MM.1S (cell line): ENCODE results near the gene AP3B1.

Experiments
- DNase-seq: peaks from one replicate; pipeline ENCODE4 v3.0.0-alpha.2; 2015
- H2AFZ ChIP-seq: fragments of 300-600 bp; sonication (generic); 2 replicates; pipeline ENCODE4 v1.6.0; 2016; ENCODE audit warnings: antibody characterized with exemption, low read length
- H3F3A ChIP-seq: fragments of 300-600 bp; sonication (generic); 2 replicates; pipeline ENCODE4 v1.6.1; 2016; ENCODE audit warnings: mild to moderate bottlenecking, antibody characterized with exemption, low read length, moderate library complexity, mixed read lengths; ENCODE audit not compliant: insufficient read depth
- H3K27ac ChIP-seq: fragments of 300-600 bp; sonication (generic); 2 replicates; pipeline ENCODE4 v1.5.1; 2016; ENCODE audit warnings: mild to moderate bottlenecking, low read length
- H3K27me3 ChIP-seq: fragments of 300-600 bp; sonication (generic); replicated peaks from 2 replicates; pipeline ENCODE4 v1.6.0; 2016; ENCODE audit warnings: low read length; ENCODE audit not compliant: insufficient read depth
- H3K36me3 ChIP-seq: fragments of 300-600 bp; sonication (generic); replicated peaks from 2 replicates; pipeline ENCODE4 v1.6.1; 2016; ENCODE audit warnings: mild to moderate bottlenecking, low read length, mixed read lengths; ENCODE audit not compliant: insufficient read depth
- H3K4me1 ChIP-seq: fragments of 300-600 bp; sonication (generic); 2 replicates; pipeline ENCODE4 v1.6.1; 2016; ENCODE audit warnings: low read length, mixed read lengths
- H3K4me2 ChIP-seq: fragments of 300-600 bp; sonication (generic); 2 replicates; pipeline ENCODE4 v1.6.0; 2016; ENCODE audit warnings: low read depth, low read length
- H3K4me3 ChIP-seq: fragments of 300-600 bp; sonication (generic); 2 replicates; pipeline ENCODE4 v1.5.1; 2016; ENCODE audit warnings: low read length, mixed read lengths
- H3K79me2 ChIP-seq: fragments of 300-600 bp; sonication (generic); 2 replicates; pipeline ENCODE4 v1.6.1; 2016; ENCODE audit warnings: mixed run types, low read length, mixed read lengths
- H3K9ac ChIP-seq: fragments of 300-600 bp; sonication (generic); 2 replicates; pipeline ENCODE4 v1.6.1; 2016; ENCODE audit warnings: low read length, mixed read lengths
- H3K9me2 ChIP-seq: fragments of 300-600 bp; sonication (generic); replicated peaks from 2 replicates; pipeline ENCODE4 v1.6.1; 2016; ENCODE audit warnings: mild to moderate bottlenecking, low read length, mixed read lengths; ENCODE audit not compliant: insufficient read depth
- H3K9me3 ChIP-seq: fragments of 300-600 bp; sonication (generic); replicated peaks from 2 replicates; pipeline ENCODE4 v1.6.1; 2016; ENCODE audit warnings: mild to moderate bottlenecking, low read length, mixed read lengths; ENCODE audit not compliant: insufficient read depth
- H4K20me1 ChIP-seq: fragments of 300-600 bp; sonication (generic); 2 replicates; pipeline ENCODE4 v1.6.1; 2016; ENCODE audit warnings: mild to moderate bottlenecking, low read length, moderate library complexity, mixed read lengths; ENCODE audit not compliant: insufficient read depth
- CTCF ChIP-seq: fragments of 300-600 bp; sonication (generic); IDR thresholded peaks from 2 replicates; pipeline ENCODE4 v1.5.1; 2016; ENCODE audit warnings: antibody characterized with exemption, low read length, mixed read lengths
- EZH2 ChIP-seq: fragments of 300-600 bp; sonication (generic); optimal IDR thresholded peaks from 2 replicates; pipeline ENCODE3; 2017; ENCODE audit warnings: low read depth, mild to moderate bottlenecking, antibody characterized with exemption, low read length, mixed read lengths
- EZH2phosphoT487 ChIP-seq: fragments of 300-600 bp; sonication (generic); IDR thresholded peaks from 2 replicates; pipeline ENCODE4 v1.6.1; 2018; ENCODE audit warnings: antibody characterized with exemption, low read length

AP3B1 gene

GRCh38 chr5:77996943-77997342, 297.6 kb downstream of the AP3B1 start:
- no peaks in the 10 kb centered on the region for H3K9me2 ChIP-seq
- no peaks in the 10 kb centered on the region for H3K36me3 ChIP-seq
- no peaks in the 10 kb centered on the region for H3K9me3 ChIP-seq
- no peaks in the 10 kb centered on the region for H4K20me1 ChIP-seq
- no peaks in the 10 kb centered on the region for H3K27me3 ChIP-seq
- H3K4me2 ChIP-seq: no peak overlapping the region
- DNase-seq: no peak
- H3K79me2 ChIP-seq: no peaks in the 10 kb centered on the region
- no peak overlapping the region for H3K27ac ChIP-seq
- H3K4me3 ChIP-seq: no peak overlapping the region
- H2AFZ ChIP-seq: no peak overlapping the region
- H3F3A ChIP-seq: no peaks in the 10 kb centered on the region
- no peaks in the 10 kb centered on the region for H3K4me1 ChIP-seq
- no peak overlapping the region for H3K9ac ChIP-seq
- TF ChIP-seq EZH2phosphoT487 (no peak), EZH2 (no peak), CTCF (no peak)

GRCh38 chr5:77995793-77996409, 298.6 kb downstream of the AP3B1 start:
- Histone ChIP-seq H3K9ac (no peak overlapping the region), H3K4me3 (no peak overlapping the region), H4K20me1 (no peaks in the 10 kb centered on the region), H3K4me2 (no peak overlapping the region), H3F3A (no peaks in the 10 kb centered on the region), H3K36me3 (no peaks in the 10 kb centered on the region), H3K27ac (no peak overlapping the region), H3K9me2 (no peaks in the 10 kb centered on the region), H3K4me1 (no peaks in the 10 kb centered on the region), H2AFZ (no peak overlapping the region), H3K27me3 (no peaks in the 10 kb centered on the region), H3K9me3 (no peaks in the 10 kb centered on the region), H3K79me2 (no peaks in the 10 kb centered on the region)
- TF ChIP-seq CTCF: no peak
- no peak for TF ChIP-seq EZH2
- no peak for TF ChIP-seq EZH2phosphoT487
- no peak for DNase-seq

- Histone ChIP-seq H3K4me2 (no peak overlapping the region), H3K36me3 (no peaks in the 10 kb centered on the region), H3K79me2 (no peaks in the 10 kb centered on the region), H3K9me3 (no peaks in the 10 kb centered on the region), H3K9ac (no peak overlapping the region), H4K20me1 (no peaks in the 10 kb centered on the region), H3K9me2 (no peaks in the 10 kb centered on the region), H3F3A (no peaks in the 10 kb centered on the region), H3K27ac (no peak overlapping the region), H3K27me3 (no peaks in the 10 kb centered on the region), H3K4me1 (no peaks in the 10 kb centered on the region), H2AFZ (no peak overlapping the region), H3K4me3 (no peak overlapping the region)
- DNase-seq: no peak
- TF ChIP-seq EZH2: no peak
- no peak for TF ChIP-seq CTCF
- TF ChIP-seq EZH2phosphoT487: no peak
Measured at GRCh38 chr5:77994943-77995342, 299.6 kb downstream of the AP3B1 start.
